Heart right ventricle (tissue), 16 donors: ENCODE measurements around the gene SHKBP1. TPM values are rescaled to one million over a fixed set of nuclear protein-coding genes. Genes with fewer than 3 reads are reported as not detected.

Experiments used
- ATAC-seq, 8 donors: fragments of 200-7000 bp; cut with Tn5 transposase; one replicate each; pipeline ENCODE4 v1.9.1; 2020; ENCODE audit warnings: mild to moderate bottlenecking in 8 of 8, moderate library complexity in 8 of 8, moderate number of reproducible peaks in 1 of 8
- DNase-seq, 2 donors: peaks; one replicate each; pipeline ENCODE4 v3.0.0-alpha.2; 2020
- H3K27ac ChIP-seq, 10 donors: fragments of 200-600 bp; sonication (generic) in 2 of 10; one replicate each; pipeline versions ENCODE4 v1.5.0 to v1.8.0; 2020 to 2022; ENCODE audit warnings: mild to moderate bottlenecking in 3 of 10
- H3K27me3 ChIP-seq, 7 donors: fragments of 200-600 bp; one replicate each; pipeline ENCODE4 v1.8.0; 2021 to 2022; ENCODE audit warnings: mild to moderate bottlenecking in 2 of 7
- H3K36me3 ChIP-seq, 9 donors: fragments of 200-600 bp; sonication (generic) in 1 of 9; one replicate each; pipeline versions ENCODE4 v1.5.0 to v1.8.0; 2020 to 2022; ENCODE audit warnings: mild to moderate bottlenecking in 2 of 9
- H3K4me1 ChIP-seq, 9 donors: fragments of 200-600 bp; sonication (generic) in 1 of 9; one replicate each; pipeline versions ENCODE4 v1.5.0 to v1.8.0; 2020 to 2022; ENCODE audit warnings: mild to moderate bottlenecking in 4 of 9
- H3K4me3 ChIP-seq, 10 donors: fragments of 200-600 bp; sonication (generic) in 2 of 10; one replicate each; pipeline versions ENCODE4 v1.5.0 to v1.8.0; 2020 to 2022; ENCODE audit warnings: mild to moderate bottlenecking in 7 of 10, moderate library complexity in 2 of 10
- H3K9me3 ChIP-seq, 11 donors: fragments of 200-600 bp in 10 of 11; sonication (generic) in 2 of 11; one replicate each; pipeline versions ENCODE4 v1.5.0 to v1.8.0; 2013 to 2022; ENCODE audit warnings: mild to moderate bottlenecking in 2 of 11, control low read depth in 1 of 11, moderate library complexity in 1 of 11
- WGBS, 2 donors: extraction: QIAGEN DNeasy Blood & Tissue Kit; methylation state at CpG; one replicate each; pipeline ENCODE4 v1.1.7; 2013; ENCODE audit warnings: inconsistent platforms in 1 of 2; 5-methylcytosine and 5-hydroxymethylcytosine counted together
- intact Hi-C, 10 donors: fragments of 100-400 bp; cut with DNase I; formaldehyde crosslinking; loops; one replicate each; pipeline versions ENCODE4 v1.11.1 to v1.14.2; 2022
- polyA plus RNA-seq, 2 donors: library from polyadenylated mRNA; stranded (reverse); fragments of 200-250 nt; gene quantifications; one replicate each; pipeline ENCODE4 v1.2.3, GENCODE V29; 2013
- total RNA-seq, 10 donors: library from RNA; stranded (reverse); fragmentation: NEBNext Ultra II Directional in 3 of 10; extraction: Animal tissue kit (Norgen Biotek cat#: 25700) in 3 of 10; gene quantifications; one replicate each; pipeline versions ENCODE4 v1.2.1 to v1.2.4, GENCODE V29; 2021 to 2023
- TF ChIP-seq, protein P1 (sequence below), 9 donors: fragments of 200-600 bp; sonication (generic) in 2 of 9; IDR thresholded peaks; one replicate each; pipeline versions ENCODE4 v1.5.0 to v1.8.0; 2021 to 2022; ENCODE audit warnings: antibody characterized with exemption in 9 of 9, mild to moderate bottlenecking in 5 of 9, moderate library complexity in 1 of 9
- donor health status: Arrhythmogenic right ventricular cardiomyopathy.
- donor health status: ischemic (EF 13 %, LVEDD 7.1; RV severe dilation, severe dysfunction).
- donor health status: healthy with polysubstance abuse.
- donor health status: DM: no; HTN: yes; CAD: no.
- donor health status: DM: no; HTN: no; CAD: no.
- donor health status: ischemic (EF 25% LVEDD 6.9; RV normal size, moderate dysfunction).
- donor health status: ischemic (EF 25% LVEDD 5.7; RV mildly dilated, moderate dysfunction).
- donor health status: healthy.
- donor health status: DM: yes; HTN: yes; CAD: no.
- donor health status: Ischemic cardiomyopathy.
- donor health status: ischemic (EF 35%, LVEDD 5.7; RV mildly dilated, moderate dysfunction).
- donor health status: nonischemic (EF 11% LVEDD 7.7; RV severe dilation, severe dysfunction).
- donor health status: DM: yes; HTN: yes; CAD: no.
- donor health status: PGD.
- donor health status: ischemic (EF 29% LVEDD 5.4; RV normal size, mild dysfunction).
- donor health status: nonischemic (EF 23%, LVEDD 6.1; RV moderate dilation, normal function).

The SHKBP1 gene
- total and polyA plus RNA-seq, 12 donors, result 12.0 to 43.1 (median 16.4) TPM

DNA sequence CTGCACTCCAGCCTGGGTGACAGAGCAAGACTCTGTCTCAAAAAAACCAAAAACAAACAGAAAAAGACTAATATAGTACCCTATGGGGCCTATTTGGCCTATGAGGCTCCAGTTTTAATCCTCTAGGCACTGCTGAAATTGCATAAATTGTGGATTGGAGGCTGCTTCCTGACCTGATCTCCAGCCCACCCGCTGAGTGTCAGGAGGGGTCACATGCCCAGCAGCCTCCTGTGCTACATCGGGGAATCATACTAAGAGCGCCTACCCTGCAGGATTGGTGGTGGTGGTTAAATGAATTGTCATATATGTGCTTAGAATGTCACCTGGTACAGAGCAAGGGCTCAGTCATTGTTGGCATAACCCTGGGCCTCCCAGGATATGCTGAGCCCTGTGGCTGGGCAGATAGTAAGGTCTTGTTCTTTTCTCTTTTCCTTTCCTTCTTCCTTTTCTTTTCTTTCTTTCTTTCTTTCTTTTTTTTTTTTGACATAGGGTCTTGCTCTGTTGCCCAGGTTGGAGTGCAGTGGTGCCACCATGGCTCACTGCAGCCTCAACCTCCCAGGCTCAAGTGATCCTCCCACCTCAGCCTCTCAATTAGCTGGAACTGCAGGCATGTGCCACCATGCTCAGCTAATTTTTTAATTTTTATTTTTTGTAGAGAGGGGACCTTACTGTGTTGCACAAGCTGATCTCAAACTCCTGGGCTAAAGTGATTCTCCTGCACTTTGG is 55.8 kb downstream of the SHKBP1 start:
- no peak overlapping the region for H3K27ac ChIP-seq
- H3K27me3 ChIP-seq, result no peaks in the 10 kb centered on the region
- no peak overlapping the region for H3K4me3 ChIP-seq
- H3K9me3 ChIP-seq, result no peaks in the 10 kb centered on the region
- peaks cover 0 to 19% (median 7%) of the 10 kb centered on the region in 9 donors for H3K4me1 ChIP-seq
- TF ChIP-seq, protein P1, sequence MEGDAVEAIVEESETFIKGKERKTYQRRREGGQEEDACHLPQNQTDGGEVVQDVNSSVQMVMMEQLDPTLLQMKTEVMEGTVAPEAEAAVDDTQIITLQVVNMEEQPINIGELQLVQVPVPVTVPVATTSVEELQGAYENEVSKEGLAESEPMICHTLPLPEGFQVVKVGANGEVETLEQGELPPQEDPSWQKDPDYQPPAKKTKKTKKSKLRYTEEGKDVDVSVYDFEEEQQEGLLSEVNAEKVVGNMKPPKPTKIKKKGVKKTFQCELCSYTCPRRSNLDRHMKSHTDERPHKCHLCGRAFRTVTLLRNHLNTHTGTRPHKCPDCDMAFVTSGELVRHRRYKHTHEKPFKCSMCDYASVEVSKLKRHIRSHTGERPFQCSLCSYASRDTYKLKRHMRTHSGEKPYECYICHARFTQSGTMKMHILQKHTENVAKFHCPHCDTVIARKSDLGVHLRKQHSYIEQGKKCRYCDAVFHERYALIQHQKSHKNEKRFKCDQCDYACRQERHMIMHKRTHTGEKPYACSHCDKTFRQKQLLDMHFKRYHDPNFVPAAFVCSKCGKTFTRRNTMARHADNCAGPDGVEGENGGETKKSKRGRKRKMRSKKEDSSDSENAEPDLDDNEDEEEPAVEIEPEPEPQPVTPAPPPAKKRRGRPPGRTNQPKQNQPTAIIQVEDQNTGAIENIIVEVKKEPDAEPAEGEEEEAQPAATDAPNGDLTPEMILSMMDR (IDR thresholded peaks at IDR 0.05), result no peak
- intact Hi-C loops, result loop anchor here in 7 of 10 donors (5.0 to 10.0 kb wide), 8 partner anchors 88 to 328 kb away; partner anchors contain the start of genes BLVRB (in 1 of the 7) and SPTBN4 (in 1 of the 7)
- WGBS, 2 donors, result 78 to 83% methylated on average over 3 of the region's 3 CpGs
- H3K36me3 ChIP-seq, result peaks cover 0 to 31% (median 7%) of the 10 kb centered on the region in 9 donors
- ATAC-seq (no peak), DNase-seq (no peak)

DNA sequence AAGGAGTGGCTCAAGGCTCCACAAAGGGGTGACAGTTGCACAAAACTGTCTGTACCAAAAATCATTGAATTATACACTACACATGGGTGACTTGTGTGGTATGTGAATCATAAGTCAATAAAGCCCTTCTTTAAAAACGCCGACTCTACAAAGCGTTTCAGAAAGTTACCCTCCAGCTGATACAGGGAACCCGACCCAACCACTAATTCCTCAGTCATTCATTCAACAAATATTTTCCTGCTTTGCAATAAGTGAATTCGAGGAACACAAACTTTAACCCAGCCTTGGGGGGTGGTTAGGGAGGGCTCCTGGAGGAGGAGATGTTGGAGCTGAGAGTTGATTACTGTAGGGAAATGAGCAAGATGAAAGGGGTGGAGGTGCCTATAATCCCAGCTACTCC is 56.5 kb downstream of the SHKBP1 start:
- no peaks in the 10 kb centered on the region for H3K27me3 ChIP-seq
- DNase-seq (no peak), ATAC-seq (no peak)
- 88 to 90% methylated on average over 5 of the region's 5 CpGs for WGBS, 2 donors
- H3K9me3 ChIP-seq, result no peaks in the 10 kb centered on the region
- intact Hi-C loops, result loop anchor here in 7 of 10 donors (5.0 to 10.0 kb wide), 8 partner anchors 88 to 328 kb away; partner anchors contain the start of genes BLVRB (in 1 of the 7) and SPTBN4 (in 1 of the 7)
- H3K27ac ChIP-seq, result peak overlapping the region in 1 of 10 donors; percentile 58
- TF ChIP-seq, protein P1 (IDR thresholded peaks at IDR 0.05), result no peak
- H3K4me3 ChIP-seq, result no peak overlapping the region
- peaks cover 0 to 19% (median 7%) of the 10 kb centered on the region in 9 donors for H3K4me1 ChIP-seq
- peaks cover 0 to 25% (median 7%) of the 10 kb centered on the region in 9 donors for H3K36me3 ChIP-seq

DNA sequence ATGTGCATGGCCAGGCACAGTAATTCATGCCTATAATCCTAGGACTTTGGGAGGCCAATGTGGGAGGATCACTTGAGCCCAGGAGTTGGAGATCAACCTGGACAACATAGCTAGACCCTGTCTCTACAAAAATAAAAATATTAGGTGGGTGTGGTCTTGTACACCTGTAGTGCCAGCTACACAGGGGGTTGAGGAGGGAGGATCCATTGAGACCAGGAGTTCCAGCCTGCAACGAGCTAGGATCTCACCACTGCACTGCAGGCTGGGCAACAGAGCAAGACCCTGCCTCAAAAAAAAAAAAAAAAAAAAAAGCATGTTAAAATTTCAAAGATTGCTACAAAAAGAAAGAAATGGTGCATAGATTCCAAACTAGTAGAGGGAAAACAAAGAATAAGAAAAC is 61.7 kb downstream of the SHKBP1 start:
- H3K27ac ChIP-seq, result no peak overlapping the region
- peaks cover 0 to 38% (median 16%) of the 10 kb centered on the region in 9 donors for H3K4me1 ChIP-seq
- no peaks in the 10 kb centered on the region for H3K27me3 ChIP-seq
- H3K36me3 ChIP-seq, result no peaks in the 10 kb centered on the region
- no peak overlapping the region for H3K4me3 ChIP-seq
- TF ChIP-seq, protein P1 (IDR thresholded peaks at IDR 0.05), result no peak
- DNase-seq (no peak), ATAC-seq (no peak)
- intact Hi-C loops, result loop anchor here in 6 of 10 donors (5.0 to 10.0 kb wide), 6 partner anchors 36 to 334 kb away; partner anchors contain the start of genes LTBP4 (in 2 of the 6), BLVRB (in 1 of the 6) and SPTBN4 (in 1 of the 6)
- 76 to 81% methylated on average over 1 of the region's 1 CpG for WGBS, 2 donors
- no peaks in the 10 kb centered on the region for H3K9me3 ChIP-seq

DNA sequence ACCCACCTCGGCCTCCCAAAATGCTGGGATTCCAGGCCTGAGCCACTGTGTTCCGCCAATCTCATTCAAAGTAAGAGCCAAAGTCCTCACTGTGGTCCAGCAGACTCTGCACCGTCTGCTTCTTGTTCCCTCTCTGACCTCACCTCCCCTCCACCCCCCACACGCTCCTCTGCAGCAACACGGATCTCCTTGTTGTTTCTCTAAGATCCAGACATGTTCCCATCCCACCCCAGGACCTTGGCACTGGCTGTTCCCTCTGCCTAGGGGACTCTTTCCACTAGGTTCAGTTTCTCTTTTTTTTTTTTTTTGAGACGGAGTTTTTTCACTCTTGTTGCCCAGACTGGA is 62.9 kb downstream of the SHKBP1 start:
- Histone ChIP-seq H3K27ac (peak overlapping the region in 4 of 10 donors; percentile 56 to 85 (median 68)), H3K4me3 (no peak overlapping the region), H3K9me3 (no peaks in the 10 kb centered on the region), H3K27me3 (no peaks in the 10 kb centered on the region), H3K4me1 (peaks cover 0 to 31% (median 9%) of the 10 kb centered on the region in 9 donors), H3K36me3 (no peaks in the 10 kb centered on the region)
- TF ChIP-seq, protein P1 (IDR thresholded peaks at IDR 0.05), result no peak
- DNase-seq (no peak), ATAC-seq (peak in 6 of 8 donors; percentile 2 to 72 (median 20))
- 79 to 81% methylated on average over 6 of the region's 6 CpGs for WGBS, 2 donors
- intact Hi-C loops, result loop anchor here in 6 of 10 donors (5.0 to 10.0 kb wide), 6 partner anchors 37 to 335 kb away; partner anchors contain the start of genes LTBP4 (in 2 of the 6), BLVRB (in 1 of the 6) and SPTBN4 (in 1 of the 6)
